Karpas-422 (cell line): ENCODE results near the gene UBA1. TPM values are rescaled to one million over a fixed set of nuclear protein-coding genes. Genes with fewer than 3 reads are reported as not detected.

Experiments
- DNase-seq: peaks from one replicate; pipeline ENCODE4 v3.0.0-alpha.2; 2015
- H2AFZ ChIP-seq: fragments of 200-600 bp; sonication (generic); 2 replicates; pipeline ENCODE4 v1.6.1; 2014; ENCODE audit warnings: antibody characterized with exemption, low read length, mixed read lengths
- H3K27ac ChIP-seq: fragments of 200-600 bp; sonication (generic); 2 replicates; pipeline ENCODE4 v1.5.1; 2014; ENCODE audit warnings: mild to moderate bottlenecking, low read length, moderate library complexity
- H3K27me3 ChIP-seq: fragments of 200-600 bp; sonication (generic); 2 replicates; pipeline ENCODE4 v1.6.1; 2014; ENCODE audit warnings: low read length, mixed read lengths
- H3K36me3 ChIP-seq: fragments of 200-600 bp; sonication (generic); 2 replicates; pipeline ENCODE4 v1.6.1; 2014; ENCODE audit warnings: low read length, mixed read lengths; ENCODE audit not compliant: insufficient read depth
- H3K4me1 ChIP-seq: fragments of 200-600 bp; sonication (generic); 2 replicates; pipeline ENCODE4 v1.6.1; 2014; ENCODE audit warnings: mild to moderate bottlenecking, low read length, mixed read lengths
- H3K4me2 ChIP-seq: fragments of 200-600 bp; sonication (generic); 2 replicates; pipeline ENCODE4 v1.6.1; 2014; ENCODE audit warnings: low read length, low read depth, mild to moderate bottlenecking; ENCODE audit not compliant: poor library complexity, severe bottlenecking
- H3K4me3 ChIP-seq: fragments of 200-600 bp; sonication (generic); 2 replicates; pipeline ENCODE4 v1.5.1; 2014; ENCODE audit warnings: mild to moderate bottlenecking, antibody characterized with exemption, low read length, mixed read lengths
- H3K79me2 ChIP-seq: fragments of 200-600 bp; sonication (generic); 2 replicates; pipeline ENCODE4 v1.6.1; 2014; ENCODE audit warnings: mild to moderate bottlenecking, low read length, mixed read lengths
- H3K9ac ChIP-seq: fragments of 200-600 bp; sonication (generic); 2 replicates; pipeline ENCODE4 v1.6.0; 2014; ENCODE audit warnings: low read length
- H3K9me2 ChIP-seq: fragments of 200-600 bp; sonication (generic), shearing (Covaris generic); replicated peaks from 2 replicates; pipeline ENCODE4 v1.6.0; 2014; ENCODE audit warnings: mild to moderate bottlenecking, low read length, moderate library complexity; ENCODE audit not compliant: insufficient read depth
- H3K9me3 ChIP-seq: fragments of 300-700, 200-600 bp; sonication (generic); 2 replicates; pipeline ENCODE4 v1.6.1; 2014; ENCODE audit warnings: low read length, mixed read lengths
- H4K20me1 ChIP-seq: fragments of 200-600 bp; sonication (generic); 2 replicates; pipeline ENCODE4 v1.6.1; 2014; ENCODE audit warnings: mild to moderate bottlenecking, antibody characterized with exemption, low read length, low read depth; ENCODE audit not compliant: insufficient read depth
- total RNA-seq: library from RNA; depleted of rRNA; stranded (reverse); fragments of >200 nt; shearing (Covaris generic); gene quantifications from 2 replicates; pipeline ENCODE4 v1.2.3, GENCODE V29; 2014; ENCODE audit warnings: low replicate concordance

Gene UBA1
- total RNA-seq, 1 experiment from 2014 or later, result 178 TPM

DNA sequence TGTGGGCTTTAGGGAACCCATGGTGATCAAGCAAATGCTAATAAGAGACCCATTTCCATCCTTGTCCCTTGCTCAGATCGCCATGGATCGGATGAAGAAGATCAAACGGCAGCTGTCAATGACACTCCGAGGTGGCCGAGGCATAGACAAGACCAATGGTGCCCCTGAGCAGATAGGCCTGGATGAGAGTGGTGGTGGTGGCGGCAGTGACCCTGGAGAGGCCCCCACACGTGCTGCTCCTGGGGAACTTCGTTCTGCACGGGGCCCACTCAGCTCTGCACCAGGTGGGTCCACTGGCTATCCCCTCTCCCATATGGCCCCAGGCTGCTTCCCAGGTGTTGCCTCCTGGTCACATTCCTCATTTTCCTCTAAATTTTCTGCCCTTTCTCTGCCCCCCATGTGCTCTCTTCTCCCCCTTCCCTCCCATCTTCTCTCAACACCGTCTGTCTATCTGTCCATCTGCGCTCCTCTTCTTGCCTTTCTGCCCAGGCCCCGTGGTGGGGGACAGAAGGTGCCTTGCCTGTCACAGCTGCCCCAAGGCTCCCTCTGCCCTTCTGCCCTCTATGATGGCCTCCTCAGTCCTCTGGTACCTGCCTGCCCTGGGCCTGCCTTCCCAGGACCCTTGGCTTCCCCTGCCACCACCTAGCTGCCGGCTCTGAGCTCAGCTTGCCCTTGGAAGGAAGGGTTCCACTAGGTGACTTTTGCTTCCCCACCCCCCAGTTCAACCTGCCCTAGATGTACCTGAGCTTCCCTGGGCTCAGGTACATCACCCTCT is 30.0 kb downstream of the UBA1 start:
- no peaks in the 10 kb centered on the region for H3K27me3 ChIP-seq
- no peaks in the 10 kb centered on the region for H3K9me2 ChIP-seq
- no peak for DNase-seq
- H3K9me3 ChIP-seq, result no peaks in the 10 kb centered on the region
- no peak overlapping the region for H2AFZ ChIP-seq
- no peak overlapping the region for H3K4me3 ChIP-seq
- H3K9ac ChIP-seq, result no peak overlapping the region
- H3K27ac ChIP-seq, result no peak overlapping the region
- peaks cover 41% of the 10 kb centered on the region for H4K20me1 ChIP-seq
- H3K4me2 ChIP-seq, result no peak overlapping the region
- H3K79me2 ChIP-seq, result peaks cover 41% of the 10 kb centered on the region
- H3K36me3 ChIP-seq, result peaks cover 47% of the 10 kb centered on the region
- H3K4me1 ChIP-seq, result peaks cover 23% of the 10 kb centered on the region

DNA sequence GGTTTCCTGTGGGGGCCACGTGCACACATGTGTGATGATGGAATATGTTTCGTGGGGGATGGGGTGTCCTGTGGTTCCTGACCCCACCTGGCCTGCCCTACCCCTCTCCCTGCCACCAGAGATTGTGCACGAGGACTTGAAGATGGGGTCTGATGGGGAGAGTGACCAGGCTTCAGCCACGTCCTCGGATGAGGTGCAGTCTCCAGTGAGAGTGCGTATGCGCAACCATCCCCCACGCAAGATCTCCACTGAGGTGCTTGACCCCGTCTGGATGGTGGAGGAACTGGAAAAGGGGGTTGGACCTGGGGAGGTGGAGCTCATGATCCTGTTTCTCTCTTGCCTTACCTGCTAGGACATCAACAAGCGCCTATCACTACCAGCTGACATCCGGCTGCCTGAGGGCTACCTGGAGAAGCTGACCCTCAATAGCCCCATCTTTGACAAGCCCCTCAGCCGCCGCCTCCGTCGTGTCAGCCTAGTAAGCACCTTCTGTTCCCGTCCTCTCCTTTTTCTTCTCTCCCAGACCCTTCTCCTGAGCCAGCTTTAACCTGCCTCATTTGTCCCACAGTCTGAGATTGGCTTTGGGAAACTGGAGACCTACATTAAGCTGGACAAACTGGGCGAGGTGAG is 30.8 kb downstream of the UBA1 start:
- Histone ChIP-seq H3K27me3 (no peaks in the 10 kb centered on the region), H4K20me1 (peaks cover 37% of the 10 kb centered on the region), H3K27ac (no peak overlapping the region), H2AFZ (no peak overlapping the region), H3K4me1 (peaks cover 23% of the 10 kb centered on the region), H3K79me2 (peaks cover 34% of the 10 kb centered on the region), H3K9ac (no peak overlapping the region), H3K9me2 (no peaks in the 10 kb centered on the region), H3K4me3 (no peak overlapping the region), H3K9me3 (no peaks in the 10 kb centered on the region), H3K4me2 (no peak overlapping the region), H3K36me3 (peaks cover 50% of the 10 kb centered on the region)
- DNase-seq, result no peak

DNA sequence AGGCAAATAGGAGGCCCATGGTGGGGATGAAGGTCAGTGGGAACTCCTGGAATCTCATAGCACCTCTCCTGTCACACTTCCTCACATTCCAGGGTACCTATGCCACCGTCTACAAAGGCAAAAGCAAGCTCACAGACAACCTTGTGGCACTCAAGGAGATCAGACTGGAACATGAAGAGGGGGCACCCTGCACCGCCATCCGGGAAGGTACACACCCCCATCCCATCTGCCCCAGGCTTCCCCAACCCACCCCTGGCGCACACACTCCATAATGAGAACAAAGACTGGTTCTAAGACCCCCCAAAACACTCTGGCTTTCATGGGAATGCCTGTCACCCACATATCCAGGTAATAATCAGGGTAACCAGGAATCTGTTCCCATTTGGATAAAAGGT is 31.3 kb downstream of the UBA1 start:
- H3K27me3 ChIP-seq, result no peaks in the 10 kb centered on the region
- no peak overlapping the region for H3K4me3 ChIP-seq
- peaks cover 32% of the 10 kb centered on the region for H4K20me1 ChIP-seq
- no peaks in the 10 kb centered on the region for H3K9me2 ChIP-seq
- H2AFZ ChIP-seq, result no peak overlapping the region
- no peak overlapping the region for H3K9ac ChIP-seq
- no peaks in the 10 kb centered on the region for H3K9me3 ChIP-seq
- no peak overlapping the region for H3K27ac ChIP-seq
- peaks cover 50% of the 10 kb centered on the region for H3K36me3 ChIP-seq
- peaks cover 17% of the 10 kb centered on the region for H3K4me1 ChIP-seq
- no peak overlapping the region for H3K4me2 ChIP-seq
- peaks cover 29% of the 10 kb centered on the region for H3K79me2 ChIP-seq
- DNase-seq, result no peak

DNA sequence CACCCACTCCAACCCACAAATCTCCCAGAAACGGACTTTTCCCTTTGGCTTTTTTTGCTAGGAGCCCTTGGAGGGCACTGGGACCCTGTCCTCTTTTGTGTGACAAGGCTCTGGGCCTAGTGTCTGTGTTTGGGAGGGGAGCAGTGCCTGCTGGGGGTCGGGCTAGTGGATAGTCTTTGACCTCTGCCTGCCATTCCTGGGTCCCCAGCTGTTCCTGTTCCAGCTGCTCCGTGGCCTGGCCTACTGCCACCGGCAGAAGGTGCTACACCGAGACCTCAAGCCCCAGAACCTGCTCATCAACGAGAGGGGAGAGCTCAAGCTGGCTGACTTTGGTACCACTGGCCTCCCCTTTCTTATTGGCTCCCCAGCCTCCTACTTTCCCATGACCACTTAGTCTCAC is 32.4 kb downstream of the UBA1 start:
- Histone ChIP-seq H3K4me1 (peaks cover 6% of the 10 kb centered on the region), H3K9me2 (no peaks in the 10 kb centered on the region), H3K4me3 (no peak overlapping the region), H3K9me3 (no peaks in the 10 kb centered on the region), H3K9ac (no peak overlapping the region), H3K36me3 (peaks cover 54% of the 10 kb centered on the region), H3K79me2 (peaks cover 17% of the 10 kb centered on the region), H3K27ac (no peak overlapping the region), H3K27me3 (no peaks in the 10 kb centered on the region), H3K4me2 (no peak overlapping the region), H2AFZ (no peak overlapping the region), H4K20me1 (peaks cover 20% of the 10 kb centered on the region)
- DNase-seq, result no peak

DNA sequence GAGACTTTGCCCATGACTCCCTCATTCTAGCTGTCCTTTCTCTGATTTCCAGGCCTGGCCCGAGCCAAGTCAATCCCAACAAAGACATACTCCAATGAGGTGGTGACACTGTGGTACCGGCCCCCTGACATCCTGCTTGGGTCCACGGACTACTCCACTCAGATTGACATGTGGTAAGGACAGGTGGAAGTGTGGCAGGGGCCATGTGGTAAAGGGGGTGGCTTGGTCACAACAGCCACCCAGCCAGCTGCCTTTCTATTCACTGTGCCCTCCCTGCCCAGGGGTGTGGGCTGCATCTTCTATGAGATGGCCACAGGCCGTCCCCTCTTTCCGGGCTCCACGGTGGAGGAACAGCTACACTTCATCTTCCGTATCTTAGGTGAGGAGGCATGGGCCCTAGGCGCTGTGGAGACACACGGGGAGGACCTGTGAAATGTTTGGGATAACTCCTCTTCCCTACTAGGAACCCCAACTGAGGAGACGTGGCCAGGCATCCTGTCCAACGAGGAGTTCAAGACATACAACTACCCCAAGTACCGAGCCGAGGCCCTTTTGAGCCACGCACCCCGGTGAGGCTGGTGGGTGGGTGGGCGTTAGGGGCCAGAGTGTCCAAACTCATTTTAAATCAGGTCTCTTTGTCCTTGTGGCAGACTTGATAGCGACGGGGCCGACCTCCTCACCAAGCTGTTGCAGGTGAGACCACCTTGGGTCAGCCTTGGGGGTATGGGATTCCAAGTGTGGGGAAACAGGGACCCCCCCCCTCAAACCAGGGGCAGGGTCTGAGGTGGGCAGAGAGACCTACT is 33.1 kb downstream of the UBA1 start:
- no peaks in the 10 kb centered on the region for H3K9me2 ChIP-seq
- H3K27ac ChIP-seq, result no peak overlapping the region
- peaks cover 10% of the 10 kb centered on the region for H3K79me2 ChIP-seq
- no peak for DNase-seq
- H3K9me3 ChIP-seq, result no peaks in the 10 kb centered on the region
- H3K36me3 ChIP-seq, result peaks cover 51% of the 10 kb centered on the region
- H3K4me2 ChIP-seq, result no peak overlapping the region
- H2AFZ ChIP-seq, result no peak overlapping the region
- no peak overlapping the region for H3K4me3 ChIP-seq
- no peaks in the 10 kb centered on the region for H3K27me3 ChIP-seq
- no peaks in the 10 kb centered on the region for H3K4me1 ChIP-seq
- no peak overlapping the region for H3K9ac ChIP-seq
- H4K20me1 ChIP-seq, result peaks cover 13% of the 10 kb centered on the region; the same call in 1 of the 2 replicates

DNA sequence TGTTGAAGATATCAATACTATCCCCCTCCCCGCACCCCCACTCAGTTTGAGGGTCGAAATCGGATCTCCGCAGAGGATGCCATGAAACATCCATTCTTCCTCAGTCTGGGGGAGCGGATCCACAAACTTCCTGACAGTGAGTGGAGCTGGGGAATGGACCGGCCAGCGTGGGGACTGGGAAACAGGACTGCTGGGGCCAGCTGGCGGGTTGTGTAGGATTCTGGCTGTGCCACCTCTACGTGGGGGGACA is 33.6 kb downstream of the UBA1 start:
- Histone ChIP-seq H3K4me2 (no peak overlapping the region), H3K9ac (no peak overlapping the region), H3K79me2 (peaks cover 5% of the 10 kb centered on the region), H3K27me3 (no peaks in the 10 kb centered on the region), H3K9me2 (no peaks in the 10 kb centered on the region), H3K4me1 (peaks cover 4% of the 10 kb centered on the region), H3K36me3 (peaks cover 47% of the 10 kb centered on the region), H3K9me3 (no peaks in the 10 kb centered on the region), H4K20me1 (peaks cover 8% of the 10 kb centered on the region; the same call in 1 of the 2 replicates), H2AFZ (no peak overlapping the region), H3K27ac (no peak overlapping the region), H3K4me3 (no peak overlapping the region)
- no peak for DNase-seq

DNA sequence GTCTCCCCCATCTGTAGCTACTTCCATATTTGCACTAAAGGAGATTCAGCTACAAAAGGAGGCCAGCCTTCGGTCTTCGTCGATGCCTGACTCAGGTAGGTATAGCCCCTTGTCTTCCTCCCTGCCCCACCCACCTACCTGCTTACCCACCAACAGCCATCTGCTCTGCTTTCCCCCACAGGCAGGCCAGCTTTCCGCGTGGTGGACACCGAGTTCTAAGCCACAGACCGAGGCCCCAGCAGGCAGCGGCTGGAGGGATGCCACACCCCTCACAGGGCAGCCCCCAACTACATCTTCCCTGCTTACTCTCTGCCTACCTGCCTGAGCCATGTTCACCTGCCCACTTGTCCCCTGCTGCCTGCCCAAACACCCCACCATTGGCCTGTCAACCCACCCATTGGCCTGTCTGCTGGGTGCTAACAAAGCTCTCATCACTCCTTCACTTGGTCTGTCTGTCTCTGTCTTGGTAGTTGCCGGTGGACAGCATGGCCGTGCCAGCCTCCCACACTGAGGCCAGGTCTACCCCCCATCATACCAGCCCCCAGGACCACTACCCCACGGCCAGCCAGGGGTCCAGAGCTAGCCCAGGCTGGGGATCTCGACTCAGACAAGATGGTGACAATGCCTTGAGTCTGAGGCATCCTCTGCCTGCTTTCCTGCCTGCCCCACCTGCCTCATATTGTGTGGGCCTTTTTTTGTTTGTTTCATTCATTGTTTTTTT is 35.1 kb downstream of the UBA1 start:
- Histone ChIP-seq H3K79me2 (no peaks in the 10 kb centered on the region; the same call in 1 of the 2 replicates), H2AFZ (no peak overlapping the region), H3K4me2 (no peak overlapping the region), H4K20me1 (no peaks in the 10 kb centered on the region), H3K36me3 (peaks cover 41% of the 10 kb centered on the region), H3K27ac (no peak overlapping the region), H3K9me3 (no peaks in the 10 kb centered on the region), H3K4me3 (no peak overlapping the region), H3K9ac (no peak overlapping the region), H3K27me3 (no peaks in the 10 kb centered on the region), H3K9me2 (no peaks in the 10 kb centered on the region), H3K4me1 (peaks cover 8% of the 10 kb centered on the region)
- DNase-seq, result no peak

DNA sequence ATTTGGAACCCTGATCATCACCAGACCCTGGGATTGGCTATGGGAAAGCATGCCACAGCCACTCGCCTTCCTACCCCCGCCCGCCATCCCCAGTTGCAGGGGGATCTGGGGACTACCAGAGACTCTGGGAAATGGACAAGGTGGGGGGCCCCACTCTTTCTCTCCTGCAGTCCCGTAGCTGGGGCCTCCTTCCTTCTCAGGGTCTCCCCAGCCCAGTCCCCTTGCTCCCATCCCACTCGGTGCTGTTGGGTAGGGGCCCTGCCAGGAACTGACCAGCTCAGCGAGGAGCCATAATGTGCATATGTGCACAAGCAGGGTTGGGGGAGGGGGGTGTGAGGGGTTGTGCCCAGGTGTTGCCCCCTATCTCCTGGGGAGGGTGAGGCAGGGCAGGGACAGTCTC is 35.8 kb downstream of the UBA1 start:
- Histone ChIP-seq H3K27ac (no peak overlapping the region), H3K4me3 (no peak overlapping the region), H3K27me3 (no peaks in the 10 kb centered on the region), H4K20me1 (no peaks in the 10 kb centered on the region), H3K4me1 (peaks cover 9% of the 10 kb centered on the region), H3K79me2 (peaks cover 7% of the 10 kb centered on the region), H3K9me3 (no peaks in the 10 kb centered on the region), H2AFZ (no peak overlapping the region), H3K36me3 (peaks cover 40% of the 10 kb centered on the region), H3K9ac (no peak overlapping the region), H3K9me2 (no peaks in the 10 kb centered on the region), H3K4me2 (no peak overlapping the region)
- no peak for DNase-seq
